Measurements from ENCODE around the gene CPD.
"Not testable (repeated sequence)": the region's sequence is repeated elsewhere in the genome, so short reads cannot be mapped to it uniquely, and the experiment has no call there.

The CPD gene

DNA sequence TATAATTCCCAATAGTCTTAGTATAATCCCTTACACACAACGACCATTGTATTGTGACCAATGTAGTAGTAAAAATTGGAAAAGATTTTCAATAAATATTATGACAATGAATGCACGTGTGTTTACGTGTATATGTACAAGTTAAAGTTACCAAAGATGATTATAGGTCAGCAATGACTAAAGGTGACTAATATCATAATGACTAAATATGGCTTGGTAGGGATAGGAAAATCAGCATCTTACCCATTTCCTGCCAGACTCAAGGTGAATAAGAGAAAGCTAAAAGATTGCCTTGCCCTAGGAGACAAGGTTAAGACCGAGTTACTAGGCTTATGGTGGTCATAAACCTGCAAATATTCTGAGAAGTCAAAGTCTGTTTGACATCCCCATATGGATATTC lies 34.4 kb downstream of the CPD start:
- no peak overlapping the region for H3K4me3 ChIP-seq (ENCODE audit: control insufficient read depth, low read depth, low read length)
- TF ChIP-seq, protein P1, sequence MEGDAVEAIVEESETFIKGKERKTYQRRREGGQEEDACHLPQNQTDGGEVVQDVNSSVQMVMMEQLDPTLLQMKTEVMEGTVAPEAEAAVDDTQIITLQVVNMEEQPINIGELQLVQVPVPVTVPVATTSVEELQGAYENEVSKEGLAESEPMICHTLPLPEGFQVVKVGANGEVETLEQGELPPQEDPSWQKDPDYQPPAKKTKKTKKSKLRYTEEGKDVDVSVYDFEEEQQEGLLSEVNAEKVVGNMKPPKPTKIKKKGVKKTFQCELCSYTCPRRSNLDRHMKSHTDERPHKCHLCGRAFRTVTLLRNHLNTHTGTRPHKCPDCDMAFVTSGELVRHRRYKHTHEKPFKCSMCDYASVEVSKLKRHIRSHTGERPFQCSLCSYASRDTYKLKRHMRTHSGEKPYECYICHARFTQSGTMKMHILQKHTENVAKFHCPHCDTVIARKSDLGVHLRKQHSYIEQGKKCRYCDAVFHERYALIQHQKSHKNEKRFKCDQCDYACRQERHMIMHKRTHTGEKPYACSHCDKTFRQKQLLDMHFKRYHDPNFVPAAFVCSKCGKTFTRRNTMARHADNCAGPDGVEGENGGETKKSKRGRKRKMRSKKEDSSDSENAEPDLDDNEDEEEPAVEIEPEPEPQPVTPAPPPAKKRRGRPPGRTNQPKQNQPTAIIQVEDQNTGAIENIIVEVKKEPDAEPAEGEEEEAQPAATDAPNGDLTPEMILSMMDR (conservative IDR thresholded peaks at IDR 0.05; ENCODE audit: control insufficient read depth, insufficient read depth, low read depth, low read length): no peak
- DNase-seq (ENCODE audit: low read depth): peak; percentile 76

DNA sequence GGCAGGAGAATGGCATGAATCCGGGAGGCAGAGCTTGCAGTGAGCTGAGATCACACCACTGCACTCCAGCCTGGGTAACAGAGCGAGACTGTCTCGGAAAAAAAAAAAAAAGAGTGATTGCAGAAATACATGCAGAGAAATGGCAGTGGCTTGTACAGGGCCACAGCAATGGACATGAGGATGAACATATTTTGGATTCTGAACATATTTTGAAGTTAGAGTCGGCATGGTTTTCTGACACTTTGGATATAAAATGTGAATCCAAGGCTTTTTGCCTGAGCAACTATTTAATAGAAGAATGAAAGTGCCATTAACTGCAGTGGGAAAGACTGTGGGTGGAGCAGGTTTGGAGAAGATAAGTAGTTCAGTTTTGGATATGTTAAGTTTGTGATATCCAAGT lies 35.8 kb downstream of the CPD start:
- no peak overlapping the region for H3K4me3 ChIP-seq (ENCODE audit: control insufficient read depth, low read depth, low read length)
- TF ChIP-seq, protein P1 (conservative IDR thresholded peaks at IDR 0.05; ENCODE audit: control insufficient read depth, insufficient read depth, low read depth, low read length): no peak
- DNase-seq (ENCODE audit: low read depth): no peak

DNA sequence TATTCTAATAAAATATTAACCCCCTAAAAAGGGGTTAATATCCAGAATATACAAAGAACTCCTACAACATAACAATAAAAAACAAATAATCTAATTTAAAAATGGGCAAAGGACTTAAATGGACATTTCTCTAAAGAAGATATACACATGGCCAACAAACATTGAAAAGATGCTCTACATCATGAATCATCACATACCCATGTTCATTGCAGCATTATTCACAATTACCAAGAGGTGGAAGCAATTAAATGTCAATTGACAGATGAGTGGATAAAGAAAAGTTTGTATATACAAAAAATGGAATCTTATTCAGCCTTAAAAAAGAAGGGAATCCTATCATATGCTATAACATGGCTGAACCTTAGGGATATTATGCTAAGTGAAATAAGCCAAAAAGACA lies 36.8 kb downstream of the CPD start:
- peak; percentile 57 for DNase-seq (ENCODE audit: low read depth)
- TF ChIP-seq, protein P1 (conservative IDR thresholded peaks at IDR 0.05; ENCODE audit: control insufficient read depth, insufficient read depth, low read depth, low read length): no peak
- H3K4me3 ChIP-seq (ENCODE audit: control insufficient read depth, low read depth, low read length): no peak overlapping the region

DNA sequence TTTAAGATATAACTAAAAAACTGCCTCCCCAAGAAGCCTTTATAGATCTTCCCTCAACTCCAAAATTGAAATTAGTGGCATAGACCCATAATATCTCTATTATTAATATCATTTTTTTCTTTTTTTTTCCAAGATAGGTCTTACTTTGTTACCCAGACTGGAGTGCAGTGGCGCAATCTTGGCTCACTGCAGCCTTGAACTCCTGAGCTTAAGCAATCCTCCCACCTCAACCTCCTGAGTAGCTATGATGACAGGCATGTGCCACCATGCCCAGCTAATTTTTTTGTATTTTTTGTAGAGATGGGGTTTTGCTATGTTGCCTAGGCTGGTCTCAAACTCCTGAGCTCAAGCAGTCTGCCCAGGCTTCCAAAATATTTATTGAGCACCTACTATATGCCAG lies 39.3 kb downstream of the CPD start:
- not testable (repeated sequence) for H3K4me3 ChIP-seq (ENCODE audit: control insufficient read depth, low read depth, low read length); DNase-seq (ENCODE audit: low read depth)

DNA sequence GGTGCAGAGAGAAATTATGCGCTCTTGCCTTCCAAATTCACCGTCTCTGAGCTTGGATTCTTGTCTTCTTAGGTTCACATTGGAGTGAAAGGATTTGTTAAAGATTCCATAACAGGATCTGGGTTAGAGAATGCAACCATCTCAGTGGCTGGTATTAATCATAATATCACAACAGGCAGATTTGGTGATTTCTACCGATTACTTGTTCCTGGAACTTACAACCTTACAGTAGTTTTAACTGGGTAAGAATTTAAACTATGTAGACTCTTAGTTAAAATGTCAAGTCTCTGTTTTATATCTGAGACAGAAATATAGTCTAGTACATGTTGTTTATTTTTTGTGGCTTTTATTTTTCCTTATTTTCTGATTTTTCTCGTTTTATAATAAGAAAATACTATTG lies 42.9 kb downstream of the CPD start:
- no peak for DNase-seq (ENCODE audit: low read depth)
- TF ChIP-seq, protein P1 (conservative IDR thresholded peaks at IDR 0.05; ENCODE audit: control insufficient read depth, insufficient read depth, low read depth, low read length): no peak
- H3K4me3 ChIP-seq (ENCODE audit: control insufficient read depth, low read depth, low read length): no peak overlapping the region

DNA sequence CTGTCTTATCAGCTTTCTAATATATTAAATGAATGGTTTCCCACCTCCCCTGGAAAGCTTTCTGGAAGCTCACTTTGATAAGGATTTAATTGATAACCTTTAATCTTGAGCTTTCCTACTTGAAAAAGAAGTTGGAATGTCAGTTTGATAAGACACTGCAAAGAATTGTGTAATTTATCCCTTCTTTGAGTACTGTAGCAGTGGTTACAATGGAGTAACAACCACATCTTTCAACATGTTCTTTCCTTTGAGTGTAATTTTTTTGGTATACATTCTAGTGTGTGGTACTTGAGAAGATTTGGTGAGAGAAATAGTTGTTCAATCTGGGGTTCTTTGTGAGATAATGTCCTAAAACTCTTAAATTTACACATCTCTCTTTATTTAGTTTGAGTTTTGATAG lies 43.4 kb downstream of the CPD start:
- no peak for DNase-seq (ENCODE audit: low read depth)
- TF ChIP-seq, protein P1 (conservative IDR thresholded peaks at IDR 0.05; ENCODE audit: control insufficient read depth, insufficient read depth, low read depth, low read length): no peak
- H3K4me3 ChIP-seq (ENCODE audit: control insufficient read depth, low read depth, low read length): no peak overlapping the region

DNA sequence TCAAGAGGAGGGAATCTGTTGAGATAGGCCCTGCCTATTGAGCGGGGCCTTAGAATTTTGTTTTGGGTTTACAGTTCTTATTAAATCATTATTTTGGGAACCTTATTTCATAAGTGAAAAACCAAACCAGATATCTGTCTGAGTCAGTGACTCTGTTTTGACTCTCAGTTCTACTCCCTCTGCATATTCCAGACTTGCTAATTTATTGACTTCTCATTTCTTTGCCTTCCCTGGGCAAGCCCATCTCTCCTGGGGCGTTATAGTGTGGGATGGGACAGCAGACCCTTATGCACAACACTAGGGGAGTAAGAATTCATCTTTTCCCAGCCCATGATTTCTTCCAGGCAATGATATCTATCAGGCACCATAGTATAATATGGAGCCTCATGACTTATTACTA lies 45.7 kb downstream of the CPD start:
- no peak for DNase-seq (ENCODE audit: low read depth)
- H3K4me3 ChIP-seq (ENCODE audit: control insufficient read depth, low read depth, low read length): no peak overlapping the region
- TF ChIP-seq, protein P1 (conservative IDR thresholded peaks at IDR 0.05; ENCODE audit: control insufficient read depth, insufficient read depth, low read depth, low read length): no peak

Measured in fibroblast of mammary gland (primary cell).